Measurements from ENCODE around the gene ADAMTSL1. TPM values are rescaled to one million over a fixed set of nuclear protein-coding genes. Genes with fewer than 3 reads are reported as not detected.

ADAMTSL1 gene
- total and polyA plus RNA-seq, 5 donors from 2014 or later = not detected

DNA sequence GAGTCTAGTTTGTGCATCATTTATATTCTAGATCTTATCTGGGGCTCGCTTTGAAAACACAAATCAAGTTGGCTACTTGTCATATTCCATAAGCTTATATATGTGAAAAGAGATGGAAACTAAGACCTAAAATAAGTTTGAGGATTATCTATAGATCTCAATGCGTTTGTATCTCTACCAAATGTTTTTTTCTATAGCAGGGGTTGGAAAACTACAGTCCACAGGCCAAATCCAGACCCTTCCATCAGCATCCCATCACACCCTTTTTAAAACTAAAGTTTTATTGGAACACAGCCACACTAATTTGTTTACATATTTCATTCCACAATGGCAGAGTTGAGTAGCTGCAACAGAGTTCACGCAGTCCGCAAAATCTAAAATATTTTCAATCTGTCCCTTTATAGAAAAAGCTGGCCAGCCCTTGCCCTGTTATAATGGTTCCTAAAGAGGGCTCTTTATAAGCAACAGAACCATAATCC lies 230.0 kb downstream of the ADAMTSL1 start:
- Mint-ChIP-seq H3K27ac (no peak overlapping the region), H3K4me1 (no peaks in the 10 kb centered on the region), H3K36me3 (no peaks in the 10 kb centered on the region), H3K9me3 (peaks cover 0 to 4% (median 0%) of the 10 kb centered on the region in 7 donors), H3K27me3 (peaks cover 5% of the 10 kb centered on the region), H3K4me3 (no peak overlapping the region)
- no peak overlapping the region for H3K4me3 ChIP-seq (ENCODE audit: low read depth, low read length)
- ATAC-seq (ENCODE audit: low read depth in 2 of 2) (no peak), DNase-seq (no peak)
- no peaks in the 10 kb centered on the region for H3K36me3 ChIP-seq (ENCODE audit: control insufficient read depth, insufficient read depth, low read length)
- no peaks in the 10 kb centered on the region for H3K27me3 ChIP-seq (ENCODE audit: control insufficient read depth, insufficient read depth, low read length)
- H3K9me3 ChIP-seq (ENCODE audit: control insufficient read depth in 2 of 2, low read length in 2 of 2) = no peaks in the 10 kb centered on the region
- H3K4me1 ChIP-seq (ENCODE audit: control insufficient read depth, insufficient read depth, low read length, poor library complexity, severe bottlenecking) = no peaks in the 10 kb centered on the region
- no peak overlapping the region for H3K27ac ChIP-seq (ENCODE audit: insufficient read depth, low read length, poor library complexity, severe bottlenecking)

DNA sequence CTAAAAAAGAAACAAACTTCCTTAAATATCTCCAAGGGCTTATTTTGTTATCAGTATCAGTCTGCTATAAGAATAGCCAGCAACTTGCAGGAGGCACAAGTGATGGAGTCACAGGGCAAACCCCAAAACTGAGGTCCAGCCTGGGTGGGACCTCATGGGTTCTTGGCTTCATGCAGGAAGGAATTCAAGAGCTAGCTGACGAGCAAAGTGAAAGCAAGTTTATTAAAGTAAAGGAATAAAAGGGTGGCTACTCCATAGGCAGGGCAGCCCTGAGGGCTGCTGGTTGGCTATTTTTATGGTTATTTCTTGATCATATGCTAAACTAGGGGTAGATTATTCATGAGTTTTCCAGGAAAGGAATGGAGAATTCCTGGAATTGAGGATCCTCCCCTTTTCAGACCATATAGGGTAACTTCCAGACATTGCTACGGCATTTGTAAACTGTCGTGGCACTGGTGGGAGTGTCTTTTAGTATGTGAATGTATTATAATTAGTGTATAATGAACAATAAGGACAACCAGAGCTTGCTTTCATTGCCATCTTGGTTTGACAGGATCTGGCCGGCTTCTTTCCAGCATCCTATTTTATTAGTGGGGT lies 231.9 kb downstream of the ADAMTSL1 start:
- H3K9me3 Mint-ChIP-seq = peaks cover 0 to 4% (median 0%) of the 10 kb centered on the region in 7 donors
- H3K4me1 Mint-ChIP-seq = no peaks in the 10 kb centered on the region
- no peak overlapping the region for H3K27ac ChIP-seq (ENCODE audit: insufficient read depth, low read length, poor library complexity, severe bottlenecking)
- no peak overlapping the region for H3K4me3 ChIP-seq (ENCODE audit: low read depth, low read length)
- H3K27me3 Mint-ChIP-seq = peaks cover 5% of the 10 kb centered on the region
- no peaks in the 10 kb centered on the region for H3K27me3 ChIP-seq (ENCODE audit: control insufficient read depth, insufficient read depth, low read length)
- H3K9me3 ChIP-seq (ENCODE audit: control insufficient read depth in 2 of 2, low read length in 2 of 2) = no peaks in the 10 kb centered on the region
- H3K27ac Mint-ChIP-seq = no peak overlapping the region
- no peaks in the 10 kb centered on the region for H3K36me3 ChIP-seq (ENCODE audit: control insufficient read depth, insufficient read depth, low read length)
- no peak overlapping the region for H3K4me3 Mint-ChIP-seq
- no peaks in the 10 kb centered on the region for H3K4me1 ChIP-seq (ENCODE audit: control insufficient read depth, insufficient read depth, low read length, poor library complexity, severe bottlenecking)
- H3K36me3 Mint-ChIP-seq = no peaks in the 10 kb centered on the region
- DNase-seq (no peak), ATAC-seq (ENCODE audit: low read depth in 2 of 2) (no peak)

DNA sequence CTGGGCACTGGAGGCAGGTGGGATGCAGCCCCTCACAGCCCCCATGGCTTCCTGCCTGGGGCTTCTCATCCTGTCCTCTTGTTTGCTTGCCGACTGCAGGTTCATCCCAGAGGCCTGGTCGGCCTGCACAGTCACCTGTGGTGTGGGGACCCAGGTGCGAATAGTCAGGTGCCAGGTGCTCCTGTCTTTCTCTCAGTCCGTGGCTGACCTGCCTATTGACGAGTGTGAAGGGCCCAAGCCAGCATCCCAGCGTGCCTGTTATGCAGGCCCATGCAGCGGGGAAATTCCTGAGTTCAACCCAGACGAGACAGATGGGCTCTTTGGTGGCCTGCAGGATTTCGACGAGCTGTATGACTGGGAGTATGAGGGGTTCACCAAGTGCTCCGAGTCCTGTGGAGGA lies 232.7 kb downstream of the ADAMTSL1 start:
- H3K27me3 ChIP-seq (ENCODE audit: control insufficient read depth, insufficient read depth, low read length) = no peaks in the 10 kb centered on the region
- Mint-ChIP-seq H3K9me3 (peaks cover 0 to 4% (median 0%) of the 10 kb centered on the region in 7 donors), H3K27me3 (peaks cover 2% of the 10 kb centered on the region), H3K4me3 (no peak overlapping the region), H3K4me1 (no peaks in the 10 kb centered on the region), H3K27ac (no peak overlapping the region), H3K36me3 (no peaks in the 10 kb centered on the region)
- no peak overlapping the region for H3K27ac ChIP-seq (ENCODE audit: insufficient read depth, low read length, poor library complexity, severe bottlenecking)
- ATAC-seq (ENCODE audit: low read depth in 2 of 2) = no peak
- no peak overlapping the region for H3K4me3 ChIP-seq (ENCODE audit: low read depth, low read length)
- H3K9me3 ChIP-seq (ENCODE audit: control insufficient read depth in 2 of 2, low read length in 2 of 2) = no peaks in the 10 kb centered on the region
- no peak for DNase-seq
- H3K36me3 ChIP-seq (ENCODE audit: control insufficient read depth, insufficient read depth, low read length) = no peaks in the 10 kb centered on the region
- no peaks in the 10 kb centered on the region for H3K4me1 ChIP-seq (ENCODE audit: control insufficient read depth, insufficient read depth, low read length, poor library complexity, severe bottlenecking)

DNA sequence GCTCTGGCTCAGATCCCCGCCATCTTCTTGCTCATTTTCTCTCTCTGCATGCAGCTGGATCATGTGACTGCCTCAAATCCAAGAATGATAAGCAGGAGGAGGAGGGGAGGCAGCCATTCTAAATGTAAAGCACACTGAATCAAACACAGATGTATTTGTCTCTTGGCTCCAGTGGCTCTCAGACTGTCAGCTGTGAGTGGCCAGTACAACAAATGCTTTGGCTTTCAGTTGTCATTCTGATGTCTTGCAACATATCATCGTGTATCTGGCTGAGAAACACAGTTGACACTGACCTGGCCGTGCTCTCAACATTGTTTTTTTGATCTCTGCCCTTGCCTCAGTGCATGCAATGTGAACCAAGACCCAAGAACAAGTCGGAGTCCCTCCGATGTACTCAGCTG lies 233.1 kb downstream of the ADAMTSL1 start:
- ATAC-seq (ENCODE audit: low read depth in 2 of 2) (no peak), DNase-seq (no peak)
- H3K4me1 Mint-ChIP-seq = no peaks in the 10 kb centered on the region
- H3K9me3 ChIP-seq (ENCODE audit: control insufficient read depth in 2 of 2, low read length in 2 of 2) = no peaks in the 10 kb centered on the region
- no peak overlapping the region for H3K4me3 Mint-ChIP-seq
- no peaks in the 10 kb centered on the region for H3K36me3 ChIP-seq (ENCODE audit: control insufficient read depth, insufficient read depth, low read length)
- no peaks in the 10 kb centered on the region for H3K27me3 ChIP-seq (ENCODE audit: control insufficient read depth, insufficient read depth, low read length)
- H3K4me3 ChIP-seq (ENCODE audit: low read depth, low read length) = no peak overlapping the region
- no peaks in the 10 kb centered on the region for H3K27me3 Mint-ChIP-seq
- H3K4me1 ChIP-seq (ENCODE audit: control insufficient read depth, insufficient read depth, low read length, poor library complexity, severe bottlenecking) = no peaks in the 10 kb centered on the region
- no peak overlapping the region for H3K27ac Mint-ChIP-seq
- H3K9me3 Mint-ChIP-seq = peaks cover 0 to under 1% (median 0%) of the 10 kb centered on the region in 7 donors
- H3K27ac ChIP-seq (ENCODE audit: insufficient read depth, low read length, poor library complexity, severe bottlenecking) = no peak overlapping the region
- no peaks in the 10 kb centered on the region for H3K36me3 Mint-ChIP-seq

DNA sequence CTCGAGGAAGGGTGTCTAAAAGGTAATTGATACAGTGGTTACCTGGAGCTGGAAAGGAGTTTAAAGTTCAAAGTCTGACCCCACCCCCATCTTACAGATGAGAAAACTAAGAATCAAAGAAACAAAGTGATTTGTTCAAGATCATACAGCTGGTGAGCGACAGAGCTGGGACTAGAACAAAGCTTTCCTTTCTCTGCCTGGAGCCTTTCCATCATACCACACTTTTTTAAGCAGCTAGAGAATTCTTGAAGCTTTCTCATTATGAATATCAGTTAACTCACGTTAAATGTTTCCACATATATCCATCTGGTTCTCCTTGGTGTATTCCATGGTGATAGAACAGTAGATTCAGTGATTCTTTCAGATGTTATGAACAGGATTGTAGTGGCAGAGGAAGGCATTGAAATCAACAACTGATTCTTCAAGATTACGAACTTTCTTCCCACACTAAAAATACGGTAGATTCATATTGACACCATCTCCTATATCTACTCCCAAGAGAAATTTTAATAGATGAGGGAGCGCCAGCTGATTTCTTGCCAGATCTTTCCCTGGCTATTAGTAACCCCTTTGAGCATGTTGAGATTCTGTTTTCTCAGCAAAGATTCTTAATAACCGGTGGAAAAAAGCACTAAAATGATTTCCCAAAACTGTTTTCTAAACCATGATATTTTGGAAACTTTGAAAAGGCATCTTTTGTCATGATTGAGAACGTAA lies 233.7 kb downstream of the ADAMTSL1 start:
- no peaks in the 10 kb centered on the region for H3K4me1 ChIP-seq (ENCODE audit: control insufficient read depth, insufficient read depth, low read length, poor library complexity, severe bottlenecking)
- H3K9me3 ChIP-seq (ENCODE audit: control insufficient read depth in 2 of 2, low read length in 2 of 2) = no peaks in the 10 kb centered on the region
- no peak overlapping the region for H3K27ac ChIP-seq (ENCODE audit: insufficient read depth, low read length, poor library complexity, severe bottlenecking)
- H3K36me3 ChIP-seq (ENCODE audit: control insufficient read depth, insufficient read depth, low read length) = no peaks in the 10 kb centered on the region
- no peak for ATAC-seq (ENCODE audit: low read depth in 2 of 2)
- Mint-ChIP-seq H3K27ac (no peak overlapping the region), H3K36me3 (no peaks in the 10 kb centered on the region), H3K27me3 (no peaks in the 10 kb centered on the region), H3K9me3 (no peaks in the 10 kb centered on the region), H3K4me3 (no peak overlapping the region), H3K4me1 (no peaks in the 10 kb centered on the region)
- no peaks in the 10 kb centered on the region for H3K27me3 ChIP-seq (ENCODE audit: control insufficient read depth, insufficient read depth, low read length)
- DNase-seq = no peak
- no peak overlapping the region for H3K4me3 ChIP-seq (ENCODE audit: low read depth, low read length)

DNA sequence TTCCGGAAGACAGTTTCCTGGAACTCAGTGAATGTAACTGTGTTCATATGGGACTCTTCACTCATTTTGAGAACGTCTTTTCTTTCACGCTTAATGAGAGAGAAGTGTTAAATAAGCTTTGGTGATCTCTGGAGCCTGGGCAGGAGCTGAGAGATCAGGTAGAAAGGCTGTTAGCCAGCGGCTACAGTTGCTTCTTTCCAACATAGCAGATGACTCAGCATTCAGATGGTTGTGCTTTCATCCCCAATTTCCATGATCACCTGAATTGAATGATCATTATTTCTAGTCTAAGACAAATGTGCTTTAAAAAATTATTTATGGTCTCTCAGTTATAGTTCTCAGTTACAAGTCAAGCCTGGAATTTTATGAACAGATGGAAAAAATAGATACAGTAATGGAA lies 234.5 kb downstream of the ADAMTSL1 start:
- Mint-ChIP-seq H3K27ac (no peak overlapping the region), H3K4me1 (no peaks in the 10 kb centered on the region), H3K4me3 (no peak overlapping the region), H3K27me3 (no peaks in the 10 kb centered on the region), H3K9me3 (no peaks in the 10 kb centered on the region), H3K36me3 (no peaks in the 10 kb centered on the region)
- DNase-seq = no peak
- Histone ChIP-seq H3K27ac (ENCODE audit: insufficient read depth, low read length, poor library complexity, severe bottlenecking) (no peak overlapping the region), H3K27me3 (ENCODE audit: control insufficient read depth, insufficient read depth, low read length) (no peaks in the 10 kb centered on the region), H3K4me1 (ENCODE audit: control insufficient read depth, insufficient read depth, low read length, poor library complexity, severe bottlenecking) (no peaks in the 10 kb centered on the region), H3K4me3 (ENCODE audit: low read depth, low read length) (no peak overlapping the region), H3K9me3 (ENCODE audit: control insufficient read depth in 2 of 2, low read length in 2 of 2) (no peaks in the 10 kb centered on the region), H3K36me3 (ENCODE audit: control insufficient read depth, insufficient read depth, low read length) (no peaks in the 10 kb centered on the region)
- no peak for ATAC-seq (ENCODE audit: low read depth in 2 of 2)

DNA sequence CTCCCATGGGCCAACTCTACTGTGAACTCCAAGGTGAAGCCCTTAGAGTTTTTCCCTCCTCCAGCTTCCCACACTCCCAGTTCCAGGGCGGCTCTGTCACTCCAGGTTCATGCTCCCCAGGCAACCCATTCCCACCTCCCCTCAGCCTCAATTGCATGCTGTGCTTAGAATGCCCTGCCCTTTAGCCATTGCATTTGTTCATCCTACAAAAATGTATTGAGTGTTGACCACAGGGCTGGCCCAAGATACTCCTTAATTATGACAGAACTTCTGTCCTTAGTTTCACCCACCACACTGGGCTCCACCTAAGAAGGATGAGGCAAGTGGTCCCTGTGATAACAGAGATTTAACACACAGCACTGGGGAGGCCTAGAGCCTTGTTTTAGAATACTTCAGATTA lies 236.1 kb downstream of the ADAMTSL1 start:
- Histone ChIP-seq H3K27ac (ENCODE audit: insufficient read depth, low read length, poor library complexity, severe bottlenecking) (no peak overlapping the region), H3K4me3 (ENCODE audit: low read depth, low read length) (no peak overlapping the region), H3K9me3 (ENCODE audit: control insufficient read depth in 2 of 2, low read length in 2 of 2) (no peaks in the 10 kb centered on the region), H3K27me3 (ENCODE audit: control insufficient read depth, insufficient read depth, low read length) (no peaks in the 10 kb centered on the region), H3K4me1 (ENCODE audit: control insufficient read depth, insufficient read depth, low read length, poor library complexity, severe bottlenecking) (no peaks in the 10 kb centered on the region), H3K36me3 (ENCODE audit: control insufficient read depth, insufficient read depth, low read length) (no peaks in the 10 kb centered on the region)
- no peaks in the 10 kb centered on the region for H3K36me3 Mint-ChIP-seq
- no peaks in the 10 kb centered on the region for H3K4me1 Mint-ChIP-seq
- no peaks in the 10 kb centered on the region for H3K9me3 Mint-ChIP-seq
- H3K27ac Mint-ChIP-seq = no peak overlapping the region
- no peak overlapping the region for H3K4me3 Mint-ChIP-seq
- no peaks in the 10 kb centered on the region for H3K27me3 Mint-ChIP-seq
- no peak for ATAC-seq (ENCODE audit: low read depth in 2 of 2)
- no peak for DNase-seq

DNA sequence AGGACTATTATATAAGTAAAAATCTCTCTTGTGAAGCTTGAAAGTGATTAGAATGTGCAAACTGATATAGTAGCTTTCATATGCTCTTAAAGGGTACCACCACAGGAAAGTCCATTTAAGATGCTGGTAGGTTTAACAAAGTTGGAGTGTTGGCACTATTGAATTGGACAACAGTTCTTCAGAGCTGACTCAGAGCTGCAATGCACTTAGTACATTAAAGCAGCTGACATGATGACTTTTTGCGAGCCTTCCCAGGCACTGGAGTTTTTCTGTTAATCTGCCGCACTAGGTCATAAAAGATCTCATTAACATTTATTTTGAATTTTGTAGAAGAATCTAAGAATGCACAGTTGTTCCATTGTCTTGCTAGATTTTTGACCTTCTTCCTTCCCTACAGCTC lies 243.8 kb downstream of the ADAMTSL1 start:
- no peak for ATAC-seq (ENCODE audit: low read depth in 2 of 2)
- H3K9me3 Mint-ChIP-seq = no peaks in the 10 kb centered on the region
- no peaks in the 10 kb centered on the region for H3K36me3 Mint-ChIP-seq

More for the DNA sequence above, 243.8 kb downstream of the ADAMTSL1 start:
- H3K27me3 ChIP-seq (ENCODE audit: control insufficient read depth, insufficient read depth, low read length) = no peaks in the 10 kb centered on the region
- Mint-ChIP-seq H3K27me3 (no peaks in the 10 kb centered on the region), H3K4me1 (no peaks in the 10 kb centered on the region), H3K27ac (no peak overlapping the region), H3K4me3 (no peak overlapping the region)
- H3K4me3 ChIP-seq (ENCODE audit: low read depth, low read length) = no peak overlapping the region
- no peak for DNase-seq
- no peaks in the 10 kb centered on the region for H3K36me3 ChIP-seq (ENCODE audit: control insufficient read depth, insufficient read depth, low read length)
- no peaks in the 10 kb centered on the region for H3K4me1 ChIP-seq (ENCODE audit: control insufficient read depth, insufficient read depth, low read length, poor library complexity, severe bottlenecking)
- no peak overlapping the region for H3K27ac ChIP-seq (ENCODE audit: insufficient read depth, low read length, poor library complexity, severe bottlenecking)
- no peaks in the 10 kb centered on the region for H3K9me3 ChIP-seq (ENCODE audit: control insufficient read depth in 2 of 2, low read length in 2 of 2)
